DMS114 treated with DMSO at 0.1 percent for 48 hours (cell line): ENCODE results near the gene NOP9.
A peak's percentile ranks its signal among the peaks of the same experiment; 100 is the strongest.

Experiments used
- DNase-seq: peaks from one replicate; lab custom pipeline; 2025; ENCODE audit not compliant: unreplicated experiment; lab: John Stamatoyannopoulos, UW

Gene NOP9

GRCh38 chr14:24280797-24281460 lies 18.7 kb upstream of the NOP9 start:
- DNase-seq, result no peak

GRCh38 chr14:24281636-24282035 lies 18.0 kb upstream of the NOP9 start:
- DNase-seq, result no peak

GRCh38 chr14:24282736-24283135 lies 16.9 kb upstream of the NOP9 start:
- no peak for DNase-seq

GRCh38 chr14:24283796-24284460 lies 15.7 kb upstream of the NOP9 start:
- no peak for DNase-seq

GRCh38 chr14:24284501-24285035 lies 15.1 kb upstream of the NOP9 start:
- no peak for DNase-seq

- no peak for DNase-seq
Observed at GRCh38 chr14:24285351-24285750, 14.3 kb upstream of the NOP9 start.

GRCh38 chr14:24286996-24287395 lies 12.7 kb upstream of the NOP9 start:
- no peak for DNase-seq

- DNase-seq, result no peak
Observed at GRCh38 chr14:24289649-24290280, 9.9 kb upstream of the NOP9 start.

GRCh38 chr14:24290746-24291145 lies 8.9 kb upstream of the NOP9 start:
- DNase-seq, result no peak

GRCh38 chr14:24291446-24292117 lies 8.1 kb upstream of the NOP9 start:
- DNase-seq, result no peak

GRCh38 chr14:24292118-24292807 lies 7.4 kb upstream of the NOP9 start:
- no peak for DNase-seq

GRCh38 chr14:24293525-24293924 lies 6.1 kb upstream of the NOP9 start:
- no peak for DNase-seq

- peak; percentile 44 for DNase-seq
Observed at GRCh38 chr14:24296341-24297157, 3.1 kb upstream of the NOP9 start.

GRCh38 chr14:24297190-24297964 lies 2.3 kb upstream of the NOP9 start:
- peak; percentile 49 for DNase-seq

- DNase-seq, result no peak
Observed at GRCh38 chr14:24298892-24299254, 777 bp upstream of the NOP9 start.

- no peak for DNase-seq
Observed at GRCh38 chr14:24300326-24300980, 803 bp downstream of the NOP9 start.

GRCh38 chr14:24304019-24304387 lies 4.4 kb downstream of the NOP9 start:
- no peak for DNase-seq

- DNase-seq, result no peak
Observed at GRCh38 chr14:24307156-24307574, 7.5 kb downstream of the NOP9 start.
